ACC112 (cell line): ENCODE measurements around the gene KRT16.
"Not testable (repeated sequence)": the region's sequence is repeated elsewhere in the genome, so short reads cannot be mapped to it uniquely, and the experiment has no call there.

Experiments used
- H2AFZ ChIP-seq: fragments of 200-600 bp; sonication (generic); one replicate; pipeline ENCODE4 v1.6.0; 2017; ENCODE audit warnings: antibody characterized with exemption, low read length; ENCODE audit not compliant: unreplicated experiment
- H3K27ac ChIP-seq: fragments of 200-600 bp; sonication (generic); 2 replicates; pipeline ENCODE4 v1.5.1; 2014; ENCODE audit warnings: low read depth, mild to moderate bottlenecking, antibody characterized with exemption, low read length, moderate library complexity
- H3K27me3 ChIP-seq: fragments of 200-600 bp; sonication (generic); 2 replicates; pipeline ENCODE4 v1.6.1; 2014; ENCODE audit warnings: mild to moderate bottlenecking, antibody characterized with exemption, low read length, moderate library complexity, mixed read lengths; ENCODE audit not compliant: insufficient read depth
- H3K36me3 ChIP-seq: fragments of 200-600 bp; sonication (generic); 2 replicates; pipeline ENCODE4 v1.6.1; 2016; ENCODE audit warnings: mild to moderate bottlenecking, antibody characterized with exemption, low read length, moderate library complexity, mixed read lengths; ENCODE audit not compliant: insufficient read depth
- H3K4me1 ChIP-seq: fragments of 200-600 bp; sonication (generic); one replicate; pipeline ENCODE4 v1.6.1; 2016; ENCODE audit warnings: low read length, mixed read lengths; ENCODE audit not compliant: insufficient read depth, unreplicated experiment, control insufficient read depth
- H3K4me3 ChIP-seq: fragments of 200-600 bp; sonication (generic); 2 replicates; pipeline ENCODE4 v1.5.1; 2014; ENCODE audit warnings: mild to moderate bottlenecking, low read depth, low read length
- H3K79me2 ChIP-seq: fragments of 200-600 bp; sonication (generic); one replicate; pipeline ENCODE4 v1.6.0; 2016; ENCODE audit warnings: low read length; ENCODE audit not compliant: control insufficient read depth, unreplicated experiment, insufficient read depth

Gene KRT16

DNA sequence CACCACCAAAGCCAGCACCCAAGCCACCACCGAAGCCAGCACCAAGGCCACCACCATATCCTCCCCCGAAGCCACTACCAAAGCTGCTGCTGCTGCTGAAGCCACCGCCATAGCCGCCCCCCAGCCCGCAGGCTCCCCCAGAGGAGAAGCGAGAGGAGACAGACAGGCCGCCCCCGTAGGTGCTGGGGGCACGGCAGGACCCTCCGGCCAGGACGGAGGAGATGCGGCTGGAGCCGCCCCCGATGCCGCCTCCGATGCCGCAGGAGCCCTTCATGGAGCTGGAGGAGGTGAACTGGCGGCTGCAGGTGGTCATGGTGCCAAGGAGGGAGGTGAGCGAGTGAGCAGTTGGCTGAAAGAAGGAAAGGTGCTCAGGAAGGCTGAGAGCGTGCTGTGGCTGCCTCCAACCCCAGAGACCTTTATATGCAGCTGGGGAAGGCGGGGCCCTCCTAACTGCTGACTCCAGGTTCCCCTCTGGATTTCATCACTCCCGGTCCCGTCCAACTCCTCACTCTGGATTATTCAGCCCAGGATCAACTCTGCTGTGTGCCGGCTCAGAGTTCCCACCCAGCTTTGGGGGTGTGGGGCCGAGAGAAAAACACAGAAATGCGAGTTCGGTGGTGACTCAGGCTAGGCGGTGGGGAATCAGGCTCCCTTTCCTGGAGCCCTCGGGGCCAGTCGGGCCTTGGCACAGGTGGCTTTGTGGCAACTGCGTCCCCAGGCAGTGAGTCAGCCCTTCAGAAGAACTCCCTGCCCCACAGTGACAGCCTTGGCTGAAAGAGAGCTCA, at the start of gene KRT16:
KRT16 (minus strand) TSS at position 392 of the 785 bp plus-strand sequence; CDS start at position 313, 79 bp downstream.
- H3K27ac ChIP-seq, H3K4me1 ChIP-seq, H3K79me2 ChIP-seq, H3K36me3 ChIP-seq, H2AFZ ChIP-seq, H3K4me3 ChIP-seq: not testable (repeated sequence)
- peaks cover 27% of the 10 kb centered on the region for H3K27me3 ChIP-seq

- Histone ChIP-seq H3K27ac (no peak overlapping the region), H3K4me1 (no peaks in the 10 kb centered on the region), H3K36me3 (no peaks in the 10 kb centered on the region), H3K27me3 (no peaks in the 10 kb centered on the region), H2AFZ (no peak overlapping the region), H3K79me2 (no peaks in the 10 kb centered on the region), H3K4me3 (no peak overlapping the region)
These were observed 47.7 kb upstream of the KRT16 start for GRCh38 chr17:41660221-41660711.

DNA sequence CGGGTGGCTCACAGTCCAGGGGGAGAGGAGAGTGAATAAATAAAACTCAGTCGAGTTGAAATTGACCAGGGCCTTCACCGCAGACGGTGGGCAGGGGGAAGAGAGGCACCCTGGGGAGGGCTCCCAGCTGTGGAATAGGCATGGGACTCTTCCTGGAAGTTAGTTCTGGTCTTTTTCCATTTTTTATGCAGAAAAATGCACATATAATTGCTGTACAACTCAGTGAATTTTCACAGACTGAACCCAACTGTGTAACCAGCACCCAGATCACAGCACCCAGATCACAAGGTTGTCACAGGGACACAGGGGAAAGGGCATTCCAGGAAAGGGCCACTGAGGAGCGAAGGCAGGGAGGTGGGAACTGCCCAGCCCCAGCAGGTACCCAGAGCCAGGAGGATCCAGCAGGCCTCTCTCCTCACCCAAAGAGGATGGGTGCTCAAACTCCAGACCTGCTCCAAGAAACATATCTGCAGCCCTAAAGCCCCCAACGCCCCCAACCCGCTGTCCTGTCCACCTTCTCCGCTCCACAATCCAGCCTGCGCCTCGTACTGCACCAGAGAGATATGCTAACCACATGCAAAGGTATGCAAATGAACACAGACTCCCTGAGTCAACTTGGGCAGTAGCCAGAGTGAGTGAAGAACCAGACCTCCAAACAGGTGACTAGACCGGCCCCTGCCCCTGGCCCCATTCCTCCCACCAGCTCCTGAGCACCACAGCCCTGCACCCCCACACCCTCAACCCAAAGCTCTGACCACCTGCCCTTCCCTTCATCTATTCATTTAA, 47.1 kb upstream of the KRT16 start:
- no peak overlapping the region for H3K4me3 ChIP-seq
- no peaks in the 10 kb centered on the region for H3K36me3 ChIP-seq
- no peaks in the 10 kb centered on the region for H3K27me3 ChIP-seq
- no peaks in the 10 kb centered on the region for H3K4me1 ChIP-seq
- H3K27ac ChIP-seq: no peak overlapping the region
- H2AFZ ChIP-seq: no peak overlapping the region
- no peaks in the 10 kb centered on the region for H3K79me2 ChIP-seq

DNA sequence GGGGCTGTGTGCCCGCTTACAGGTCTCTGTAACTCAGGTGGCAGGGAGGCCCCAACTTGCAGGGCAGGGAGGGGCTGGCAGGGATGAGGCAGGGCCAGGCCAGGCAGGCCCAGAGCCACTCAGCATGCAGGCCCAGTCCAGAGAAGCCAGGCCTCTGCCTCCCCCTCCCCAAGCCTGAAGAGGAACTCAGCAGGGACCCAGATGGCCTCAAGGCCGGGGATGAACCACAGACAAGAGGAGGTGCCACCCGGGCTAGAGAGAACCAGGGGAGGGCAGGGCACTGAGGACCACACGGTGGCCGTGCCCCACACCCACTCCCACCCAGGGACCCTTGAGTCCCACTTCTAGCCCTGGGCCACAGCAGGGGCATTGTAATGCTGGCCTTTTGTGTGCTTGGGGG, 46.3 kb upstream of the KRT16 start:
- Histone ChIP-seq H3K79me2 (no peaks in the 10 kb centered on the region), H3K36me3 (no peaks in the 10 kb centered on the region), H3K27ac (no peak overlapping the region), H3K4me1 (no peaks in the 10 kb centered on the region), H3K27me3 (no peaks in the 10 kb centered on the region), H2AFZ (no peak overlapping the region), H3K4me3 (no peak overlapping the region)

DNA sequence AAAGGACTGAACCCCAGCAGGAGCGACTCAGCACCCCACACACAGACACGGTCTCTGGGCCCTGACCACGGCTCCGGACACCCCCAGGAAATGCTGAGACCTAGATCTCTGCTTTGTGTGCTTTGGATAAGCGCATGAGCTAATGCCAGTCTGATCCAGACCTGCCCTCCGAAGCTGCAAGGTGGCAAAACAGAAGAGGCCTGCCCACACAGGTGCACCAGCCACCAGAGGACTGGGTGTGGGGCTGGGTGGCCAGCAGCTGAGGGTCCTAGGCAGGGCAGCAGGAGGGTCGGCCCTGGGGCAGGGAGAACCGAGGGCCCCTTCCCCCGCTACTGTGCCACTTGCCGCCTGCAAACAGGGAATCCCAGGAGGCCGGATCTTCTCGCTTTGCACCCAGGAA, 45.4 kb upstream of the KRT16 start:
- H3K4me1 ChIP-seq: no peaks in the 10 kb centered on the region
- no peak overlapping the region for H3K27ac ChIP-seq
- no peak overlapping the region for H3K4me3 ChIP-seq
- H3K79me2 ChIP-seq: no peaks in the 10 kb centered on the region
- H3K36me3 ChIP-seq: no peaks in the 10 kb centered on the region
- H3K27me3 ChIP-seq: no peaks in the 10 kb centered on the region
- no peak overlapping the region for H2AFZ ChIP-seq

DNA sequence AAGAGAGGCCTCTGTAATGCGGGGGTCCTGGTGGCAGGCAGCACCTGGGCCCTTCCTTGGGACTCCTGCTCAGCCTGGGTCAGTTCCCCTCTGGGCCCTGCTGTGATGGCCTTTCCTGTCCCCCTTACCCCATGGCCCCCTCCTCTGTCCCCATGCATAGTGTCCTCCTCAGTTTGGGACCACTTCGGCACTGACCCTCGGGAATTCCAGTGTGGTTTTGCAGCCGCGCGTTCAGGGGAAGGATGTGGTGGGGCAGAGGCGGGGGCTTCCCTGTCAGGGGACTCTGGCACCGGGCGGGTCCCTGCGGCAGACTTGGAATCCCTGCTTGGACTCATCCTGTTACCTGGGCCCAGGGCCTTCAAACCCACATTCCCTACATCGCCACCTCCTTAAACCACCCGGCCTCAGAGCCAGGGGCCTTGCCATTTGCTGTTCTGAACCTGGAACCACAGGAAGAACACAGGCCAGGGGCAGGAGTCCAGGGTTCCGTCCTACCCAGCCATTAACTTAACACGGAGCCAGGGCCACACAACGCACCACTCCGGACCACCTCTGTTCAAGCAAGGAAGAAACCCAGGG, 44.7 kb upstream of the KRT16 start:
- Histone ChIP-seq H3K4me1 (no peaks in the 10 kb centered on the region), H3K36me3 (no peaks in the 10 kb centered on the region), H3K27me3 (no peaks in the 10 kb centered on the region), H2AFZ (no peak overlapping the region), H3K27ac (no peak overlapping the region), H3K79me2 (no peaks in the 10 kb centered on the region), H3K4me3 (no peak overlapping the region)

DNA sequence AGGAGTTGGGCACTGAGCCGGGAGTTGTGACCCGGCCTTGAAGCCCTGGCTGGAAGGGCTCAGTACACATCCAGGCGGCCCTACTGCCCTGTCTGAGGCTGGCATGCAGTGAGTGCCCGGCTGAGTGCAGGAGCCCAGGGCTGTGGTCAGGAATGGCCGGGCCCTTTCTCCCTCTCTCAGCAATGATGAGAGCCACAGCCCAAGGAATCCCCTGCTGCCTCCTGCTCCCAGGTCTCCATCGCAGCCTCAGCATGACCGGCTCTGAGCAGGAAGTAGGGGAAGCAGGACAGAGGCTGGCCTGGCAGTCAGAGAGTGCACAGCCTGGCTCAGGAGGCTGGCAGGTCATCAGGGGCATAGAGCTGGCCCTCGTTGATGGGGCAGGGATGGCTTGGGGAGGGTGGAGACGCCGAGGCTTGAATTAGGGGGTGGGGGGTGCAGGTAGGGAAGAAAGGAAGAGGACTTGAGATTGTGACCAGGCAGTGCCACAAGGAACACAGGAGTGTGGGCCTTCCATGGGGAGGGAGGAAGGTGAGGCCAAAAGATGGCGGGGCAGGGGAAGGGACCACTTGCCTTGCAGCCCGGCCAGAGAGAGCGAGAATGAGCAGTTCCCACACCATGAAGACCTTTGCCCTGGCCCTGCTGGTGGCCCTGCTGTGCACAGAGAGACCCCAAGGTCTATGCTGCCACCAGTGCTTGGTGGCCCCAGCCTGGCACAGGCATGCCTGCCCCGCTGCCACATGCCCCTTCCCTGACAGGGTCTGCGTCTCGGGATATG, 43.9 kb upstream of the KRT16 start:
- no peak overlapping the region for H3K4me3 ChIP-seq
- no peaks in the 10 kb centered on the region for H3K36me3 ChIP-seq
- no peaks in the 10 kb centered on the region for H3K4me1 ChIP-seq
- no peaks in the 10 kb centered on the region for H3K79me2 ChIP-seq
- H2AFZ ChIP-seq: no peak overlapping the region
- no peaks in the 10 kb centered on the region for H3K27me3 ChIP-seq
- no peak overlapping the region for H3K27ac ChIP-seq

DNA sequence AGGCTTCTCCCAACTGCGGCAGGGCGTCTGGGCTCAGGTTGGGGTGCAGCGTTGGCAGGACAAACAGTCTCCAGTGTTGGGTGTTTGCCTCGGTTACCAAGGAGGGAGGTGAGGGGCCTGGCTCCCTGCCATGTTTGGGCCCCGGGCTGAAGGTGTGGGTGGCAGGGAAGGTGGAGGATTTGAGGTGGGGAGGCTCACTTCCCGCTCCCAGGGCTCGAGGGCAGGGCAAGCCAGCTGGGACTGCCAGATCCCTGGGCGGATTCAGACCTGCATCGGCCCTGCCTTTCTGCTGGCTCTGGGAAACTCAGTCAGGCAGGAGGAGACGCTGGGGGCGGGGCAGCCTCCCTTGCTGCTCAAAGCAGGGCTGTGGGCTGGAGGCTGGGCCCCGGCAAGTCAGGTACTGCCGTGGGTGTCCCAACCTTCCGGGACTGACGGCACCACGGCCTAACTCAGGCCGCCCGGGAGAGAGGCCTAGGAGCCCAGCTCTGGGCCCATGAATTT, 43.1 kb upstream of the KRT16 start:
- no peaks in the 10 kb centered on the region for H3K27me3 ChIP-seq
- H3K27ac ChIP-seq: no peak overlapping the region
- no peak overlapping the region for H3K4me3 ChIP-seq
- no peaks in the 10 kb centered on the region for H3K36me3 ChIP-seq
- no peaks in the 10 kb centered on the region for H3K79me2 ChIP-seq
- no peak overlapping the region for H2AFZ ChIP-seq
- H3K4me1 ChIP-seq: no peaks in the 10 kb centered on the region

DNA sequence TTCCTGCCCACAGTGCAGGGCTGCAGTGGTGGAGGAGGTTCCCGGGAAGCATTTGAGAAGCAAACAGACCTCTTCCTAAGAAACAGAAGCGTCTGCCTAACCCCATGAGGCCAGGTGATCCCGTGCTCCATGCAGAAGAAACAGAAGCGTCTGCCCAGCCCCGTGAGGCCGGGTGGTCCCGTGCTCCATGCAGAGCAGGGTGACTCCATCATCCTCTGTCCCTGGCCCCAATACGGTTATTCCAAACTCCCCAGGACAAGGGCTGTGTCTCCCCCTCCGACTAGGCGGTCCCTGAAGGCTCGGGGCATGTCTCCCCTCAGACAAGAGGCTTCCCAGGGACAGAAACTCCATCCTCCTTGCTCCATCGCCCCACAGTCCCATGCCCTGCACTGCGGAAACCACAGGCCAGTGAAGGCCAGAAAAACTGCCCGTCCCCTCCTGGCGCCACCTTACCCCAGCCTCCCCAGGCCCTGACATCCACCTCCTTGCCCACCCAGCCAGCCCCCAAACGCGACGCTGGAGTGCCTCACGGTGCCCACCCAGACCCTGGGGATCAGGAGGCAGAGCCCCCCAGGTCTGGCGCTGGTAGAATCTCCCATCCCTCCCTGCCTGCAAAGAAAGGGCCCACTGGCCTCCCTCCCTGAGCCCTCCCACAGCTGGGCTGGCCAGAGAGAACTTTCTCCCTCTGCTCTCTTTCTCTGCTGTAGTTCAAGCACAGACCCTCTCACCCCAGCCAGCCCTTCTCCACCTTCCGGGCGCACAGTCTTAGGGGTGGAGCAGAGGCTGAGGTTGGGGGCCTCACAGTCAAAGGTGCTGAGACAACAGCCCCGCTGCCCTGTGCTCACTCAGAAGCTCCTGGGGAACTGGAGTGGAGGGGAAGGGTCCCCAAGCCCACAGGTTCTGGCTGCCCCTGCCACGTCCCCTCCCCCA, 42.4 kb upstream of the KRT16 start:
- Histone ChIP-seq H2AFZ (no peak overlapping the region), H3K36me3 (no peaks in the 10 kb centered on the region), H3K27ac (no peak overlapping the region), H3K4me3 (no peak overlapping the region), H3K27me3 (no peaks in the 10 kb centered on the region), H3K79me2 (no peaks in the 10 kb centered on the region), H3K4me1 (no peaks in the 10 kb centered on the region)
